ENCODE data around the gene CYYR1. TPM values are rescaled to one million over a fixed set of nuclear protein-coding genes. Genes with fewer than 3 reads are reported as not detected.

The CYYR1 gene
- total RNA-seq, 3 donors from 2014 or later, result 0.08 to 0.18 TPM; not detected in 1

GRCh38 chr21:26448751-26449150, 124.3 kb downstream of the CYYR1 start:
- H3K4me3 Mint-ChIP-seq, result no peak overlapping the region
- no peaks in the 10 kb centered on the region for H3K36me3 Mint-ChIP-seq (ENCODE audit: insufficient read depth)
- H3K27me3 Mint-ChIP-seq (ENCODE audit: low read depth), result no peaks in the 10 kb centered on the region
- no peaks in the 10 kb centered on the region for H3K9me3 Mint-ChIP-seq
- ATAC-seq, result no peak
- no peak for DNase-seq
- H3K4me1 Mint-ChIP-seq (ENCODE audit: low read depth), result no peaks in the 10 kb centered on the region

GRCh38 chr21:26447932-26448475, 125.1 kb downstream of the CYYR1 start:
- H3K4me1 Mint-ChIP-seq (ENCODE audit: low read depth), result no peaks in the 10 kb centered on the region

GRCh38 chr21:26445440-26445839, 127.6 kb downstream of the CYYR1 start:
- no peaks in the 10 kb centered on the region for H3K4me1 Mint-ChIP-seq (ENCODE audit: low read depth)
- no peaks in the 10 kb centered on the region for H3K9me3 Mint-ChIP-seq
- DNase-seq (no peak), ATAC-seq (no peak)
- H3K4me3 Mint-ChIP-seq, result no peak overlapping the region
- H3K36me3 Mint-ChIP-seq (ENCODE audit: insufficient read depth), result no peaks in the 10 kb centered on the region
- no peaks in the 10 kb centered on the region for H3K27me3 Mint-ChIP-seq (ENCODE audit: low read depth)

More at GRCh38 chr21:26447932-26448475, 125.1 kb downstream of the CYYR1 start:
- H3K4me3 Mint-ChIP-seq, result no peak overlapping the region
- no peaks in the 10 kb centered on the region for H3K27me3 Mint-ChIP-seq (ENCODE audit: low read depth)
- ATAC-seq, result no peak
- DNase-seq, result no peak
- H3K36me3 Mint-ChIP-seq (ENCODE audit: insufficient read depth), result no peaks in the 10 kb centered on the region
- H3K9me3 Mint-ChIP-seq, result no peaks in the 10 kb centered on the region

- Mint-ChIP-seq H3K9me3 (no peaks in the 10 kb centered on the region), H3K4me1 (ENCODE audit: low read depth) (no peaks in the 10 kb centered on the region), H3K27me3 (ENCODE audit: low read depth) (no peaks in the 10 kb centered on the region), H3K36me3 (ENCODE audit: insufficient read depth) (no peaks in the 10 kb centered on the region), H3K4me3 (no peak overlapping the region)
- no peak for ATAC-seq
- DNase-seq, result no peak
These were observed 128.4 kb downstream of the CYYR1 start for GRCh38 chr21:26444646-26445045.

GRCh38 chr21:26443867-26444266, 129.2 kb downstream of the CYYR1 start:
- H3K9me3 Mint-ChIP-seq, result no peaks in the 10 kb centered on the region
- no peaks in the 10 kb centered on the region for H3K4me1 Mint-ChIP-seq (ENCODE audit: low read depth)
- no peak for ATAC-seq
- no peaks in the 10 kb centered on the region for H3K36me3 Mint-ChIP-seq (ENCODE audit: insufficient read depth)
- DNase-seq, result no peak
- no peak overlapping the region for H3K4me3 Mint-ChIP-seq
- H3K27me3 Mint-ChIP-seq (ENCODE audit: low read depth), result no peaks in the 10 kb centered on the region

- no peak overlapping the region for H3K4me3 Mint-ChIP-seq
- no peaks in the 10 kb centered on the region for H3K9me3 Mint-ChIP-seq
- no peak for ATAC-seq
- no peak for DNase-seq
- H3K27me3 Mint-ChIP-seq (ENCODE audit: low read depth), result no peaks in the 10 kb centered on the region
- H3K36me3 Mint-ChIP-seq (ENCODE audit: insufficient read depth), result no peaks in the 10 kb centered on the region
- no peaks in the 10 kb centered on the region for H3K4me1 Mint-ChIP-seq (ENCODE audit: low read depth)
These were observed 129.8 kb downstream of the CYYR1 start for GRCh38 chr21:26443291-26443690.

- H3K36me3 Mint-ChIP-seq (ENCODE audit: insufficient read depth), result no peaks in the 10 kb centered on the region
- ATAC-seq (no peak), DNase-seq (no peak)
- no peak overlapping the region for H3K4me3 Mint-ChIP-seq
- no peaks in the 10 kb centered on the region for H3K27me3 Mint-ChIP-seq (ENCODE audit: low read depth)
- no peaks in the 10 kb centered on the region for H3K9me3 Mint-ChIP-seq
- no peaks in the 10 kb centered on the region for H3K4me1 Mint-ChIP-seq (ENCODE audit: low read depth)
These were observed 131.9 kb downstream of the CYYR1 start for GRCh38 chr21:26441149-26441548.

GRCh38 chr21:26438976-26439375, 134.1 kb downstream of the CYYR1 start:
- Mint-ChIP-seq H3K4me1 (ENCODE audit: low read depth) (no peaks in the 10 kb centered on the region), H3K9me3 (no peaks in the 10 kb centered on the region), H3K4me3 (no peak overlapping the region), H3K27me3 (ENCODE audit: low read depth) (no peaks in the 10 kb centered on the region), H3K36me3 (ENCODE audit: insufficient read depth) (no peaks in the 10 kb centered on the region)
- no peak for DNase-seq
- ATAC-seq, result no peak

- DNase-seq (no peak), ATAC-seq (no peak)
- Mint-ChIP-seq H3K4me3 (no peak overlapping the region), H3K9me3 (no peaks in the 10 kb centered on the region), H3K4me1 (ENCODE audit: low read depth) (no peaks in the 10 kb centered on the region), H3K36me3 (ENCODE audit: insufficient read depth) (no peaks in the 10 kb centered on the region), H3K27me3 (ENCODE audit: low read depth) (no peaks in the 10 kb centered on the region)
These were observed 135.6 kb downstream of the CYYR1 start for GRCh38 chr21:26437326-26438009.

- no peaks in the 10 kb centered on the region for H3K4me1 Mint-ChIP-seq (ENCODE audit: low read depth)
- H3K9me3 Mint-ChIP-seq, result no peaks in the 10 kb centered on the region
- DNase-seq, result no peak
- no peaks in the 10 kb centered on the region for H3K36me3 Mint-ChIP-seq (ENCODE audit: insufficient read depth)
- no peaks in the 10 kb centered on the region for H3K27me3 Mint-ChIP-seq (ENCODE audit: low read depth)
- ATAC-seq, result no peak
- H3K4me3 Mint-ChIP-seq, result no peak overlapping the region
These were observed 139.7 kb downstream of the CYYR1 start for GRCh38 chr21:26433386-26433785.

GRCh38 chr21:26432410-26432809, 140.7 kb downstream of the CYYR1 start:
- no peaks in the 10 kb centered on the region for H3K9me3 Mint-ChIP-seq
- H3K27me3 Mint-ChIP-seq (ENCODE audit: low read depth), result no peaks in the 10 kb centered on the region
- no peaks in the 10 kb centered on the region for H3K36me3 Mint-ChIP-seq (ENCODE audit: insufficient read depth)
- H3K4me1 Mint-ChIP-seq (ENCODE audit: low read depth), result no peaks in the 10 kb centered on the region
- DNase-seq, result no peak
- no peak overlapping the region for H3K4me3 Mint-ChIP-seq
- ATAC-seq, result no peak

GRCh38 chr21:26425576-26425975, 147.5 kb downstream of the CYYR1 start:
- ATAC-seq, result no peak

GRCh38 chr21:26423511-26423910, 149.6 kb downstream of the CYYR1 start:
- Mint-ChIP-seq H3K27me3 (ENCODE audit: low read depth) (no peaks in the 10 kb centered on the region), H3K9me3 (no peaks in the 10 kb centered on the region), H3K4me3 (no peak overlapping the region), H3K4me1 (ENCODE audit: low read depth) (no peaks in the 10 kb centered on the region), H3K36me3 (ENCODE audit: insufficient read depth) (no peaks in the 10 kb centered on the region)
- no peak for DNase-seq
- no peak for ATAC-seq

More at GRCh38 chr21:26425576-26425975, 147.5 kb downstream of the CYYR1 start:
- H3K36me3 Mint-ChIP-seq (ENCODE audit: insufficient read depth), result no peaks in the 10 kb centered on the region
- H3K4me1 Mint-ChIP-seq (ENCODE audit: low read depth), result no peaks in the 10 kb centered on the region
- no peak overlapping the region for H3K4me3 Mint-ChIP-seq
- no peak for DNase-seq
- no peaks in the 10 kb centered on the region for H3K27me3 Mint-ChIP-seq (ENCODE audit: low read depth)
- no peaks in the 10 kb centered on the region for H3K9me3 Mint-ChIP-seq

- H3K27me3 Mint-ChIP-seq (ENCODE audit: low read depth), result no peaks in the 10 kb centered on the region
- no peak for ATAC-seq
- no peaks in the 10 kb centered on the region for H3K36me3 Mint-ChIP-seq (ENCODE audit: insufficient read depth)
- no peak for DNase-seq
- H3K4me1 Mint-ChIP-seq (ENCODE audit: low read depth), result no peaks in the 10 kb centered on the region
- no peak overlapping the region for H3K4me3 Mint-ChIP-seq
- no peaks in the 10 kb centered on the region for H3K9me3 Mint-ChIP-seq
These were observed 150.4 kb downstream of the CYYR1 start for GRCh38 chr21:26422706-26423105.

GRCh38 chr21:26422138-26422537, 150.9 kb downstream of the CYYR1 start:
- H3K9me3 Mint-ChIP-seq, result no peaks in the 10 kb centered on the region
- no peak for DNase-seq
- H3K36me3 Mint-ChIP-seq (ENCODE audit: insufficient read depth), result no peaks in the 10 kb centered on the region
- H3K4me1 Mint-ChIP-seq (ENCODE audit: low read depth), result no peaks in the 10 kb centered on the region
- H3K27me3 Mint-ChIP-seq (ENCODE audit: low read depth), result no peaks in the 10 kb centered on the region
- no peak overlapping the region for H3K4me3 Mint-ChIP-seq
- no peak for ATAC-seq
